Jurkat, Clone E6-1 (cell line): Measurements from ENCODE around the gene ZXDA.

Experiments
- DNase-seq: peaks from one replicate; pipeline ENCODE4 v3.0.0-alpha.2; 2011; ENCODE audit warnings: low read depth, low spot score
- H3K4me3 ChIP-seq: 2 replicates; pipeline ENCODE4 v1.5.1; 2011; ENCODE audit warnings: mild to moderate bottlenecking, low read length, control low read depth, moderate library complexity

ZXDA gene

DNA sequence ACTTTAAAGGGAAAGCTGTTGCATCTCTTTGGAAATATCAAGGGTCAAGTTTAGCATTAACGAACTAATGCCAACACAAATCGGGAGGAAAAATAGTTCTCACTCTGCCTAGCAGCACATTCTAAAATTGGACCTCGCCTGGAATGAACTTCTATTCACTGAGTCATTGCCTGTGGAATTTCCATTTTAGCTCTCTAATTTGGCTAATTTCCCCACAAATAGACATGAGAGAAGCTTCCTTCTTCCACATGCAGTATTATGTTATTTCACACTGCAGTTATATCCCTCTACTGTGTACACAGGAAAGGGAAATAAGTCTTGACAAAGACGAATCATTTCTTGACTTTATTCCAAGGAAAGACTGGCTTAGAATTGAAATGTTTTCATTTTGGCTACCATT lies 9.3 kb downstream of the ZXDA start:
- no peak for DNase-seq
- no peak overlapping the region for H3K4me3 ChIP-seq

- no peak overlapping the region for H3K4me3 ChIP-seq
- no peak for DNase-seq
Observed at GRCh38 chrX:57899906-57900305, 10.4 kb downstream of the ZXDA start.

DNA sequence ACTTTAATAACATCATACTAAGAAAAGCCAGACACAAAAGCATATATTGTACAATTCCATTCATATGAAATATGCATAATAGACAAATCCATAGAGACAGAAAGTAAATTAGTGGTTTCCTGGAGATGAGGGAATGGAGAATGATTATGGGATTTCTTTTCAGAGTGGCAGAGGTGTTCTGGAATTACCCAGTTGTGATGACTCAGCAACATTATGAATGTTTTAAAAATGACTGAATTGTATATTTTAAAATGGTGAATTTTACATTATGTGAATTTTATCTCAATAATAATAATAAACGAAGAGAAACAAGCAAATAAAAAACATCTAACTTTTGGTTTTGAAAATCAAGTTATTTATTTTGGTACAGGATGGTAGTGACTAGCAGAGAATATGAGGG lies 11.2 kb downstream of the ZXDA start:
- no peak for DNase-seq
- H3K4me3 ChIP-seq = no peak overlapping the region

DNA sequence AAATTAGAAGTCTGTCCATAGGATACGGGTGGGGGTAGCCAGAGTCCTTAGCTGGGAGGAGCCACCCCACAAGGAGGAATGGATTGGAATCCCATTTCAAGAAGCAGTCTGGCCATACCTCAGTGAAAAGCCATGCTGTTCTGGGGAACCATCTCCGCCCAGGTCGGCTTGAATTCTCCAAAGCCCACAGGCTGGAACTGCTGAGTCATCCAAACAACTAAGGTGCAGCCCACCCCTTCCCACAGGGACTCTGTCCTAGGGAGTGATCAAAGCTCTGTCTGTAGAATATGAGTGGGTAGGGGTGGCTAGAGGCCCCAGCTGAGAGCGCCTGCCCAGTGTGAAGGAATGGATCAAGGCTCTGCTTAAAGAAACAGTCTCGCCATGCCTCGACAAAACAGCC lies 38.8 kb downstream of the ZXDA start:
- no peak overlapping the region for H3K4me3 ChIP-seq
- DNase-seq = no peak
